Coronary artery (tissue), 2 donors: ENCODE results near the gene NAV2.

Experiments used
- DNase-seq: peaks from one replicate; pipeline ENCODE4 v3.0.0-alpha.2; 2017; ENCODE audit warnings: low spot score
- H3K27ac ChIP-seq, 2 donors: fragments of 200-600 bp; sonication (generic); one replicate each; pipeline ENCODE4 v1.5.1; 2016 to 2019
- H3K4me3 ChIP-seq: fragments of 200-600 bp; sonication (generic); 2 replicates; pipeline ENCODE4 v1.5.1; 2016; ENCODE audit warnings: mild to moderate bottlenecking, moderate library complexity
- CTCF ChIP-seq: fragments of 200-600 bp; sonication (generic); IDR thresholded peaks from one replicate; pipeline ENCODE4 v1.5.1; 2019; ENCODE audit warnings: antibody characterized with exemption

NAV2 gene

GRCh38 chr11:19976281-19976941 lies 263.8 kb downstream of the NAV2 start:
- Histone ChIP-seq H3K4me3 (no peak overlapping the region), H3K27ac (no peak overlapping the region)
- no peak for TF ChIP-seq CTCF
- no peak for DNase-seq

- Histone ChIP-seq H3K27ac (no peak overlapping the region), H3K4me3 (no peak overlapping the region)
- no peak for TF ChIP-seq CTCF
- no peak for DNase-seq
Measured at GRCh38 chr11:19977941-19978340, 265.3 kb downstream of the NAV2 start.

GRCh38 chr11:19978668-19979518 lies 266.3 kb downstream of the NAV2 start:
- no peak for TF ChIP-seq CTCF
- Histone ChIP-seq H3K4me3 (no peak overlapping the region), H3K27ac (peak overlapping the region; percentile 3 to 64)
- DNase-seq = no peak

GRCh38 chr11:19979519-19979845 lies 266.8 kb downstream of the NAV2 start:
- no peak for DNase-seq
- TF ChIP-seq CTCF = no peak
- Histone ChIP-seq H3K27ac (peak overlapping the region in 1 of 2 donors; percentile 64), H3K4me3 (no peak overlapping the region)

- H3K4me3 ChIP-seq = no peak overlapping the region
- peak overlapping the region; percentile 43 to 64 for H3K27ac ChIP-seq
- TF ChIP-seq CTCF = no peak
- no peak for DNase-seq
Measured at GRCh38 chr11:19980388-19980787, 267.8 kb downstream of the NAV2 start.

GRCh38 chr11:19980957-19981669 lies 268.5 kb downstream of the NAV2 start:
- H3K4me3 ChIP-seq = peak overlapping the region; percentile 18
- TF ChIP-seq CTCF = no peak
- H3K27ac ChIP-seq = peak overlapping the region; percentile 43 to 64
- peak; percentile 80 for DNase-seq
